ENCODE results near the gene AGO1. TPM values are rescaled to one million over a fixed set of nuclear protein-coding genes. Genes with fewer than 3 reads are reported as not detected.
A peak's percentile ranks its signal among the peaks of the same experiment; 100 is the strongest.

The AGO1 gene
- polyA plus RNA-seq, 1 experiment, result 14.8 TPM

DNA sequence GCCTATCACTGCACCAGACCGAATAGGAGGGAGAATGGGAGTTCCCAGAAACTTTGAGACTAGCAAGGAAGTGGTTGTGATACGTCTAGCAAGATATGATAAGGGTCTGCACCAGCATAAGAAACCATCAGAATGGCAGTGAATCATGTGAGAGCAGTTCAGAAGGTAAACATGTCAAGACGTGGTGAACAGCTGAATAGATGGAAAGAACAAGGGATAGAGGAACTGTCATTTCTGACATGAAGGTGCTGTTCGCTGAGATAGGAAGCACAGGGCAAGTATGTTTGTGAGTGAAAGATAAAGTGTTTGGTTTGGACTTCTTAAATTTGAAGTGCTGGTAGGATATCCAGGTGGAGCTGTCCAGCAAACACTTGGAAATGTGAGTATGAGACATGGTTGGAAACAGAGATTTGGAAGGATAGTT, 1.1 kb upstream of the AGO1 start:
- no peak for DNase-seq (ENCODE audit: low read depth, low spot score)
- H3K27ac ChIP-seq (ENCODE audit: low read depth, low read length), result no peak overlapping the region
- TF ChIP-seq, protein P1, sequence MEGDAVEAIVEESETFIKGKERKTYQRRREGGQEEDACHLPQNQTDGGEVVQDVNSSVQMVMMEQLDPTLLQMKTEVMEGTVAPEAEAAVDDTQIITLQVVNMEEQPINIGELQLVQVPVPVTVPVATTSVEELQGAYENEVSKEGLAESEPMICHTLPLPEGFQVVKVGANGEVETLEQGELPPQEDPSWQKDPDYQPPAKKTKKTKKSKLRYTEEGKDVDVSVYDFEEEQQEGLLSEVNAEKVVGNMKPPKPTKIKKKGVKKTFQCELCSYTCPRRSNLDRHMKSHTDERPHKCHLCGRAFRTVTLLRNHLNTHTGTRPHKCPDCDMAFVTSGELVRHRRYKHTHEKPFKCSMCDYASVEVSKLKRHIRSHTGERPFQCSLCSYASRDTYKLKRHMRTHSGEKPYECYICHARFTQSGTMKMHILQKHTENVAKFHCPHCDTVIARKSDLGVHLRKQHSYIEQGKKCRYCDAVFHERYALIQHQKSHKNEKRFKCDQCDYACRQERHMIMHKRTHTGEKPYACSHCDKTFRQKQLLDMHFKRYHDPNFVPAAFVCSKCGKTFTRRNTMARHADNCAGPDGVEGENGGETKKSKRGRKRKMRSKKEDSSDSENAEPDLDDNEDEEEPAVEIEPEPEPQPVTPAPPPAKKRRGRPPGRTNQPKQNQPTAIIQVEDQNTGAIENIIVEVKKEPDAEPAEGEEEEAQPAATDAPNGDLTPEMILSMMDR (IDR thresholded peaks at IDR 0.05; ENCODE audit: low read depth, low read length), result no peak
- no peak overlapping the region for H3K4me3 ChIP-seq (ENCODE audit: low read depth, low read length)
- no peaks in the 10 kb centered on the region; the same call in 1 of the 2 replicates for H3K9me3 ChIP-seq (ENCODE audit: control insufficient read depth, insufficient read depth, low read length)
- ChIA-PET CTCF (interaction anchor here (0.6 to 2.2 kb wide), 7 partner anchors 9 to 165 kb away, joined by 3 to 24 read pairs (median 11); no protein-coding TSS in a partner anchor), POLR2A (no interaction called here)
- H3K27me3 ChIP-seq (ENCODE audit: control insufficient read depth, insufficient read depth, low read length), result no peaks in the 10 kb centered on the region

DNA sequence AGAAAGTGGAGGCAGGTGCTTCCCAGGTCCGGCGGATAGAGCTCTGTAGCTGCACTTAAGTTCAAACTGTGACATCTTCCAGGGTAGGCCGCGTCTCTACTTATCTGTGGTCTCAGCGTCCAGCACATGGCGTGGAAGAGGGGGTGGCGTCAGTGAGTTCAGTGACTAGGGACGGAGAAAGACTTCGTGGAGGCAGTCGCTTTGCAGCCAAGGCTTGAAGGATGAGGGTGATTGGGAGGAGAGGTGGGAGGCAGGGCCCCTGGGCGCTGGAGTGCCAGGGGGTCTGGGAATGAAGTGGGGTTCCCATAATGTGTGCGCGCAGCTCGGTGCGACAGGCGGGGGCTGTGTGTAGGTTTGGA, 444 bp upstream of the AGO1 start:
- H3K27ac ChIP-seq (ENCODE audit: low read depth, low read length), result no peak overlapping the region
- ChIA-PET CTCF (interaction anchor here (0.6 to 2.2 kb wide), 9 partner anchors 10 to 164 kb away, joined by 3 to 24 read pairs (median 10); no protein-coding TSS in a partner anchor), POLR2A (interaction anchor here (1.0 to 1.3 kb wide), 2 partner anchors 20 to 113 kb away, joined by 3 read pairs; no protein-coding TSS in a partner anchor)
- TF ChIP-seq, protein P1 (IDR thresholded peaks at IDR 0.05; ENCODE audit: low read depth, low read length), result no peak
- no peaks in the 10 kb centered on the region for H3K27me3 ChIP-seq (ENCODE audit: control insufficient read depth, insufficient read depth, low read length)
- DNase-seq (ENCODE audit: low read depth, low spot score), result no peak
- peak overlapping the region; percentile 44 for H3K4me3 ChIP-seq (ENCODE audit: low read depth, low read length)
- H3K9me3 ChIP-seq (ENCODE audit: control insufficient read depth, insufficient read depth, low read length), result no peaks in the 10 kb centered on the region; the same call in 1 of the 2 replicates

DNA sequence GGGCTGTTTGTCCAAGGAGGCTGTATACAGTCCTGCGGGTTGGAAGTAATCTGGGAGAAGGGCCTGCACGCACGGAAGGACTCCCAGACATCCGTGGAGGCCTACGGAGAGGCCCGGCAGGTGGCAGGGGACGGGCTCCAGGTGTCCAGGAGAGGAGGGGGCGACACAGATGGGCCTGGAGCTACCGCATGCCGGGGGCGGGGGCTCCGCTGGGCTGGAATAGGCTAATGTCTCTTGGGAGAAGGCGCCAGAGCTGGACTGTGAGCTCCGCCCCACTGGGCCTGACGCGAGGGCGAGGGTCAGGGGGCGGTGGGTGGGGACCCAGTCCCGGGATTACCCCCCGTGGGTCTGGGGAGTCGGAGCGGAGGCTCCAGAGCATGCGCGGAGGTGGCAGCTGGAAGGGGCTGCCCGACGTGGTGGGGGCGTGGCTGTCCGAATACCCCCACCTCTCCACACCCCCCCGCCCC, 659 bp downstream of the AGO1 start:
- CTCF ChIA-PET, result interaction anchor here (0.5 to 2.2 kb wide), 29 partner anchors 8 to 510 kb away, joined by 3 to 24 read pairs (median 4); no protein-coding TSS in a partner anchor

DNA sequence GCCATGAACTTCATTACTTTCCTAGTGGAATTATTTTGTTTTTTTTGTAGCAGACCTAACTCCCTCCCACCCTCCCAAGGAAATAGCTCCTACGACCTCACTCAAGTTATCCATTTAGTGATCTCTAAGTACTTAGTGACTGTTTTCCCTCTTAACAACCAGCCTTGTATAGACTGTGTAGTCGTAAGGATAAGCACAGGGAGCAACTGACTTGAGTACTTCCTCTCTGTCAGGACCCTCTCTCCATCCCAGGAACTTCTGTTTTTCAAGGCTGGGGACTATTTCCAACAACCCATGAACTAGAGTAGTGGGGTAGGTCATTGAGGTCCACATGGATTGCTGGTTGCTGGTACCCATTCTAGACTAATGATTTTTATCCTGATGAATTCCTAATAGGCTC, 1.9 kb downstream of the AGO1 start:
- DNase-seq (ENCODE audit: low read depth, low spot score), result no peak
- H3K4me3 ChIP-seq (ENCODE audit: low read depth, low read length), result no peak overlapping the region
- no peaks in the 10 kb centered on the region for H3K27me3 ChIP-seq (ENCODE audit: control insufficient read depth, insufficient read depth, low read length)
- ChIA-PET POLR2A (no interaction called here), CTCF (no interaction called here)
- H3K27ac ChIP-seq (ENCODE audit: low read depth, low read length), result no peak overlapping the region
- no peaks in the 10 kb centered on the region; the same call in 1 of the 2 replicates for H3K9me3 ChIP-seq (ENCODE audit: control insufficient read depth, insufficient read depth, low read length)
- TF ChIP-seq, protein P1 (IDR thresholded peaks at IDR 0.05; ENCODE audit: low read depth, low read length), result no peak

More for the DNA sequence above, 659 bp downstream of the AGO1 start:
- Histone ChIP-seq H3K27me3 (ENCODE audit: control insufficient read depth, insufficient read depth, low read length) (no peaks in the 10 kb centered on the region), H3K27ac (ENCODE audit: low read depth, low read length) (peak overlapping the region; percentile 39), H3K4me3 (ENCODE audit: low read depth, low read length) (peak overlapping the region; percentile 100), H3K9me3 (ENCODE audit: control insufficient read depth, insufficient read depth, low read length) (no peaks in the 10 kb centered on the region; the same call in 1 of the 2 replicates)
- DNase-seq (ENCODE audit: low read depth, low spot score), result no peak
- TF ChIP-seq, protein P1 (IDR thresholded peaks at IDR 0.05; ENCODE audit: low read depth, low read length), result no peak
- POLR2A ChIA-PET, result interaction anchor here (0.6 to 1.3 kb wide), 3 partner anchors 11 to 115 kb away, joined by 3 to 7 read pairs (median 3); no protein-coding TSS in a partner anchor

DNA sequence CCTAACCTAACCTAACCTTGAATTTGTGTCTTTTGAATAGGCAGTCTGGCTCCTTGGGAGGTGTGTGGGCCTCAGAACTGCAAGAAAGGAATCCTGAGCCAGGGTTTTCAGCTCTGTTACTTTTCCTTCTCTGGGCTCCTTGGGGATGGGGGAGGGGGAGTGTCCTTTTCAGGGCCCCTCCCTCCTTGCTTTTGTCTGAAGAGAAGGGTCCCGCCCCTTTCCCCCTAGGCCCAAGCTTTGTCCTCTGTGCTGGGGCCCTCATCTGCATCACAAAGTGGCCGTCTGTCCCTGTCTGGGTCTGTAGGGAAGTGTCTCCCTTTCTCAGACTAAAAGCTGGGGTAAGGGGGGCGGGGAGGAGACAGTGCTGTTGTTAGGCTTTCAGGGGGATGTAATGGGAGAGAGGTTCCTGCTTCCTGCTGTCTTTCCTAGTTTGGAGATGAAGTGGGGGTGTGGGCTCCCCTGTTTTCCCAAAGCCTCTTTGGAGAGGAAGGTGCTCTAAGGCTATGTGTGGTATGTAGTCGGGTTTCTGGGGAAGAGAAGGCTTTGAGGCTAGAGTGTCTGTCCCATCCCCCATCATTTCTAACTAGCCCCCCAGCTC, 3.1 kb downstream of the AGO1 start:
- Histone ChIP-seq H3K4me3 (ENCODE audit: low read depth, low read length) (no peak overlapping the region), H3K27ac (ENCODE audit: low read depth, low read length) (no peak overlapping the region), H3K9me3 (ENCODE audit: control insufficient read depth, insufficient read depth, low read length) (no peaks in the 10 kb centered on the region; the same call in 1 of the 2 replicates), H3K27me3 (ENCODE audit: control insufficient read depth, insufficient read depth, low read length) (no peaks in the 10 kb centered on the region)
- no peak for DNase-seq (ENCODE audit: low read depth, low spot score)
- ChIA-PET POLR2A (no interaction called here), CTCF (interaction anchor here (0.5 kb wide), 1 partner anchor 193 kb away, joined by 3 read pairs; no protein-coding TSS in a partner anchor)
- TF ChIP-seq, protein P1 (IDR thresholded peaks at IDR 0.05; ENCODE audit: low read depth, low read length), result no peak

Measured in AG04450 (cell line).